ENCODE data around the gene P2RY14. TPM values are rescaled to one million over a fixed set of nuclear protein-coding genes. Genes with fewer than 3 reads are reported as not detected.
A peak's percentile ranks its signal among the peaks of the same experiment; 100 is the strongest.

The P2RY14 gene
- total and polyA plus RNA-seq, 2 of the 13 experiments (the other 11 are each of a cell fraction or from before 2014, with no cell fraction given): not detected

DNA sequence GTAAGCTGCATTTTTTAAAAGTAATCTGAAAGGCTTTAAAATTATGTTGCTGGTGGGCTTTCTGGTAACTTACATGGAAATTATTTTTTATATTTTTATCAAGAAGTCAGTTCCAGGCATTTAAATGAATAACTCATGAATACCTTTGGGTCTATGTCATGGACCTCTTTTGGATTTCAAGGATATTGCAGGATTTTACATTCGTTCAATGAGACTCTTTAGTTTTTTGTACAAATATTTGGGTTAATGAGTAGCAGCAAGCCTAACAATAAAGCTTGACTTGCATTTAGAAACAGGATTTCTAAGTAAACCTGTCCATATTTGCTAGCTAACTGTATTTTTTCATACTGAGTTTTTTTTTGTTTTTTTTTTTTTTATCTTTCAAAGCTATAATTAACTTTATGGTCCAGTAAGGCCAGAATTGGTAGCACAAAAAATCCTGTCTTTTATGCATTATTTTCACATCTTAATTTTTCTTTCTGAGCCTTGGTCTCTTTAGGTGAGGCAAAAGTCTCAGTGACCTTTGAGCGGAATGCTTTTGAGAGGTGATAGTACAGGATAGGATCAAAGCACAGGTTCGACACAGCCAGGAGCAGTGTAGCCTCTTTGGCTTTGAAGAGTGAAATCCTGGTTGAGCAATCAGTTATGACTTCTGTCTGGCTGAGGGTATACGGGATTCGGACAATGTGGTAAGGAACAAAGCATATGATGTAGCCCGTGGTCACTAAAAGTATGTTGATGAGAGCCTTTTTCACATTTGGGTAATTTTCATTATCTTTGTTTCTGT lies 80.2 kb downstream of the P2RY14 start (continued):
- peak; percentile 91 for TF ChIP-seq NR2F2 (IDR thresholded peaks at IDR 0.05; ENCODE audit: borderline replicate concordance, low read depth)
- peak; percentile 83 for TF ChIP-seq HDAC1 (CRISPR knock-in tag; IDR thresholded peaks at IDR 0.05)
- TF ChIP-seq FOXA1 (IDR thresholded peaks at IDR 0.05): no peak
- peak; percentile 61 for TF ChIP-seq FOXA1 (CRISPR knock-in tag; IDR thresholded peaks at IDR 0.05)
- TF ChIP-seq RXRB (CRISPR knock-in tag; IDR thresholded peaks at IDR 0.05; ENCODE audit: borderline replicate concordance): peak; percentile 90
- no peak for TF ChIP-seq ARNT (IDR thresholded peaks at IDR 0.05)
- peak; percentile 37; the same call in 1 of the 2 replicates for TF ChIP-seq ZNF605 (CRISPR knock-in tag; IDR thresholded peaks at IDR 0.05)
- TF ChIP-seq, protein P1, sequence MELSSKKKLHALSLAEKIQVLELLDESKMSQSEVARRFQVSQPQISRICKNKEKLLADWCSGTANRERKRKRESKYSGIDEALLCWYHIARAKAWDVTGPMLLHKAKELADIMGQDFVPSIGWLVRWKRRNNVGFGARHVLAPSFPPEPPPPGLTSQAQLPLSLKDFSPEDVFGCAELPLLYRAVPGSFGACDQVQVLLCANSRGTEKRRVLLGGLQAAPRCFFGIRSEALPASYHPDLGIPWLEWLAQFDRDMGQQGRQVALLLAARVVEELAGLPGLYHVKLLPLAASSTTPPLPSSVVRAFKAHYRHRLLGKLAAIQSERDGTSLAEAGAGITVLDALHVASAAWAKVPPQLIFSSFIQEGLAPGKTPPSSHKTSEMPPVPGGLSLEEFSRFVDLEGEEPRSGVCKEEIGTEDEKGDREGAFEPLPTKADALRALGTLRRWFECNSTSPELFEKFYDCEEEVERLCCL (CRISPR knock-in tag; IDR thresholded peaks at IDR 0.05; ENCODE audit: borderline replicate concordance): no peak
- TF ChIP-seq, protein P2, sequence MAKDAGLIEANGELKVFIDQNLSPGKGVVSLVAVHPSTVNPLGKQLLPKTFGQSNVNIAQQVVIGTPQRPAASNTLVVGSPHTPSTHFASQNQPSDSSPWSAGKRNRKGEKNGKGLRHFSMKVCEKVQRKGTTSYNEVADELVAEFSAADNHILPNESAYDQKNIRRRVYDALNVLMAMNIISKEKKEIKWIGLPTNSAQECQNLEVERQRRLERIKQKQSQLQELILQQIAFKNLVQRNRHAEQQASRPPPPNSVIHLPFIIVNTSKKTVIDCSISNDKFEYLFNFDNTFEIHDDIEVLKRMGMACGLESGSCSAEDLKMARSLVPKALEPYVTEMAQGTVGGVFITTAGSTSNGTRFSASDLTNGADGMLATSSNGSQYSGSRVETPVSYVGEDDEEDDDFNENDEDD (CRISPR knock-in tag; IDR thresholded peaks at IDR 0.05; ENCODE audit: borderline replicate concordance): no peak
- TF ChIP-seq KDM2A (CRISPR knock-in tag; IDR thresholded peaks at IDR 0.05; ENCODE audit: borderline replicate concordance, low read depth): peak; percentile 45; the same call in 1 of the 2 replicates
- TF ChIP-seq TBX3 (IDR thresholded peaks at IDR 0.05; ENCODE audit: borderline replicate concordance): peak; percentile 92
- no peak for TF ChIP-seq ZFP36L2 (CRISPR knock-in tag; IDR thresholded peaks at IDR 0.05)
- TF ChIP-seq RAD51 (IDR thresholded peaks at IDR 0.05; ENCODE audit: borderline replicate concordance): no peak
- no peak for TF ChIP-seq ZNF550 (CRISPR knock-in tag; IDR thresholded peaks at IDR 0.05; ENCODE audit: borderline replicate concordance)
- no peak for TF ChIP-seq FIP1L1 (IDR thresholded peaks at IDR 0.05; ENCODE audit: borderline replicate concordance, insufficient read depth, low read depth, low read length)
- no peak for TF ChIP-seq ZNF563 (CRISPR knock-in tag; IDR thresholded peaks at IDR 0.05)
- TF ChIP-seq ZMAT3 (CRISPR knock-in tag; conservative IDR thresholded peaks at IDR 0.05): no peak
- TF ChIP-seq IRF9 (CRISPR knock-in tag; IDR thresholded peaks at IDR 0.05; ENCODE audit: borderline replicate concordance): no peak
- TF ChIP-seq CC2D1A (CRISPR knock-in tag; IDR thresholded peaks at IDR 0.05): no peak
- TF ChIP-seq KLF9 (CRISPR knock-in tag; IDR thresholded peaks at IDR 0.05; ENCODE audit: low read depth): no peak
- no peak for TF ChIP-seq HNRNPH1 (optimal IDR thresholded peaks at IDR 0.05; ENCODE audit: low read depth, low read length)
- peak; percentile 69; the same call in 1 of the 2 replicates for TF ChIP-seq ZNF703 (CRISPR knock-in tag; IDR thresholded peaks at IDR 0.05; ENCODE audit: borderline replicate concordance)
- TF ChIP-seq RFXANK (CRISPR knock-in tag; IDR thresholded peaks at IDR 0.05): 0 out of 2 replicates have a peak, but pooled peaks have one; percentile 22
- no peak for TF ChIP-seq ADNP (CRISPR knock-in tag; IDR thresholded peaks at IDR 0.05)
- TF ChIP-seq ZNF510 (CRISPR knock-in tag; IDR thresholded peaks at IDR 0.05; ENCODE audit: low read depth): no peak
- peak; percentile 44; the same call in 1 of the 2 replicates for TF ChIP-seq ZNF441 (CRISPR knock-in tag; IDR thresholded peaks at IDR 0.05; ENCODE audit: borderline replicate concordance)
- peak; percentile 15; the same call in 1 of the 2 replicates for TF ChIP-seq ZNF205 (CRISPR knock-in tag; IDR thresholded peaks at IDR 0.05)

All from HepG2 (cell line).